ENCODE data around the gene NHLH1. TPM values are rescaled to one million over a fixed set of nuclear protein-coding genes. Genes with fewer than 3 reads are reported as not detected.

NHLH1 gene
- total RNA-seq, 2 experiments from 2014 or later = 0.08 TPM; not detected in 1

DNA sequence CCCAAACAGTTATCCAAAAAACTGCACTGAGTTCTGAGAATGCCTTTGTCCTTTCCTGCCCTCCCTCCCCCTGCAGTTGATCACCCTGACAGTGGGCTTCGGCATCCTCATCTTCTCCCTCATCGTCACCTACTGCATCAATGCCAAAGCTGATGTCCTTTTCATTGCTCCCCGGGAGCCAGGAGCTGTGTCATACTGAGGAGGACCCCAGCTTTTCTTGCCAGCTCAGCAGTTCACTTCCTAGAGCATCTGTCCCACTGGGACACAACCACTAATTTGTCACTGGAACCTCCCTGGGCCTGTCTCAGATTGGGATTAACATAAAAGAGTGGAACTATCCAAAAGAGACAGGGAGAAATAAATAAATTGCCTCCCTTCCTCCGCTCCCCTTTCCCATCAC is 8.8 kb upstream of the NHLH1 start:
- H3K27me3 Mint-ChIP-seq = no peaks in the 10 kb centered on the region
- DNase-seq (no peak), ATAC-seq (ENCODE audit: poor library complexity) (no peak)
- no peaks in the 10 kb centered on the region for H3K9me3 Mint-ChIP-seq
- no peak overlapping the region for H3K4me3 Mint-ChIP-seq
- H3K36me3 ChIP-seq (ENCODE audit: insufficient read depth, low read length) = peaks cover 66% of the 10 kb centered on the region
- H3K4me1 ChIP-seq (ENCODE audit: insufficient read depth, low read length) = no peaks in the 10 kb centered on the region
- no peak overlapping the region for H3K27ac Mint-ChIP-seq
- H3K4me3 ChIP-seq (ENCODE audit: low read length) = no peak overlapping the region
- POLR2A ChIA-PET = no interaction called here
- H3K27ac ChIP-seq (ENCODE audit: low read depth in 1 of 2, low read length in 2 of 2) = no peak overlapping the region
- intact Hi-C loops (cut with DNase I, micrococcal nuclease) = no loop called here
- H3K27me3 ChIP-seq (ENCODE audit: control insufficient read depth in 1 of 2, insufficient read depth in 2 of 2, low read length in 2 of 2) = no peaks in the 10 kb centered on the region
- no peaks in the 10 kb centered on the region for H3K9me3 ChIP-seq (ENCODE audit: control insufficient read depth in 1 of 2, insufficient read depth in 1 of 2, low read length in 2 of 2)
- no peaks in the 10 kb centered on the region for H3K4me1 Mint-ChIP-seq (ENCODE audit: low read depth)
- CTCF ChIA-PET = interaction anchor here (0.5 kb wide), 1 partner anchor 632 kb away, joined by 3 read pairs; no protein-coding TSS in a partner anchor
- peaks cover 78% of the 10 kb centered on the region for H3K36me3 Mint-ChIP-seq (ENCODE audit: low read depth)
- TF ChIP-seq, protein P1, sequence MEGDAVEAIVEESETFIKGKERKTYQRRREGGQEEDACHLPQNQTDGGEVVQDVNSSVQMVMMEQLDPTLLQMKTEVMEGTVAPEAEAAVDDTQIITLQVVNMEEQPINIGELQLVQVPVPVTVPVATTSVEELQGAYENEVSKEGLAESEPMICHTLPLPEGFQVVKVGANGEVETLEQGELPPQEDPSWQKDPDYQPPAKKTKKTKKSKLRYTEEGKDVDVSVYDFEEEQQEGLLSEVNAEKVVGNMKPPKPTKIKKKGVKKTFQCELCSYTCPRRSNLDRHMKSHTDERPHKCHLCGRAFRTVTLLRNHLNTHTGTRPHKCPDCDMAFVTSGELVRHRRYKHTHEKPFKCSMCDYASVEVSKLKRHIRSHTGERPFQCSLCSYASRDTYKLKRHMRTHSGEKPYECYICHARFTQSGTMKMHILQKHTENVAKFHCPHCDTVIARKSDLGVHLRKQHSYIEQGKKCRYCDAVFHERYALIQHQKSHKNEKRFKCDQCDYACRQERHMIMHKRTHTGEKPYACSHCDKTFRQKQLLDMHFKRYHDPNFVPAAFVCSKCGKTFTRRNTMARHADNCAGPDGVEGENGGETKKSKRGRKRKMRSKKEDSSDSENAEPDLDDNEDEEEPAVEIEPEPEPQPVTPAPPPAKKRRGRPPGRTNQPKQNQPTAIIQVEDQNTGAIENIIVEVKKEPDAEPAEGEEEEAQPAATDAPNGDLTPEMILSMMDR (IDR thresholded peaks at IDR 0.05) = no peak

DNA sequence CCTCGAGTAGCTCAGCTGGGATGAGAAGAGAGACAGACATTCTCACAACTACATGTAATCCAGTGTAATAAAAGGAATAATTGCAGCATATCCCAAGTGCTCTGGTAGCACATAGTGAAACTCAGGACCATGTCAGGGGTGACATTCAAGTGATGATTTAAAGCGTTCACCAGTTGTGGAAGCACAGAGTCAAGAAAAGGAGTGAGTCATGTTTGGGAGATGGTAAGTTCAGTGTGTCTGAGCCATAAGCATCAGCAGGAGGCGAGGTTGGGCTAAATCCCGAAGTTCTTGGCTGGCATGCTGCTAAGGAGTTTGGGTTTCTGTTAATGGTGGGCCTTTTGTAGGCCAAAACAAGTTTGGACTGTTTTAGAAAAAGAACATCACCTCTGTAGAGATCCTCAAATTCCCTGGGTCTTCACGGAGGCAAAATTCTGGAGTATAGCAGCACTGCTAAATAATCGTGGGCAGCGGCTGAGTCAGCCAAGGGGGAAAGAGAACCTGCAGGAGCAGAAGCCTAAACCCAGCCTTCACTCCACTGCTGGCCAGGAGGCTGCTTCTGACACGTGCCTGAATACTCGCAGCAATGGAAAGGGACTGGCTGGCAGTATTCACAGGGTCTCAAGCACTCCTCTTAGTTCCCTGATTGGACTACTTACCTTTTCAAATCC is 7.2 kb upstream of the NHLH1 start:
- H3K36me3 Mint-ChIP-seq (ENCODE audit: low read depth) = peaks cover 62% of the 10 kb centered on the region

DNA sequence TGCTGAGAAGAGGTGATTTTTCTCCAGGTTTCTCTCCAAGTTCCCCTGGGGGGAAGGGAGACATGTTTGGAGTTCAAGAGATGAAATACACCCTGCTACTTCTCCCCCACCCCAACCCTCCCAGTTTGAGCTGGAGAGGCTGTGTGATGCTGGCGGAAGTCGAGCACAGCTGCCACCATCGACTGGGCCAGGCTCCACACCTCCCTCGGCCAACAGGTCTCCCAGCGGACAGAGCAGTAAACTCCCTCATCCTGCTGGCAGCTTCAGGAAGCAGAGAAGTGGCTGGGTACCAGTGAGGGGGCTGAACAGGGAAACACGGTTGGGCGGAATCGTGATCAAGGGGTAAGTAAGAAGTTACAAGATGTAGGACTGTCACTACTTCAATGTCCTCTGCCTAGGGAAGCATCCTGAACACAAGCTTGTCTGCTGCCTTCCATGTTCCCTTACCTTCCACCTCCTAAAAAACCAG is 6.6 kb upstream of the NHLH1 start:
- Mint-ChIP-seq H3K27ac (no peak overlapping the region), H3K4me3 (no peak overlapping the region), H3K4me1 (ENCODE audit: low read depth) (no peaks in the 10 kb centered on the region), H3K27me3 (no peaks in the 10 kb centered on the region), H3K36me3 (ENCODE audit: low read depth) (peaks cover 56% of the 10 kb centered on the region), H3K9me3 (no peaks in the 10 kb centered on the region)
- Histone ChIP-seq H3K4me3 (ENCODE audit: low read length) (no peak overlapping the region), H3K36me3 (ENCODE audit: insufficient read depth, low read length) (peaks cover 44% of the 10 kb centered on the region), H3K4me1 (ENCODE audit: insufficient read depth, low read length) (no peaks in the 10 kb centered on the region), H3K9me3 (ENCODE audit: control insufficient read depth in 1 of 2, insufficient read depth in 1 of 2, low read length in 2 of 2) (no peaks in the 10 kb centered on the region), H3K27ac (ENCODE audit: low read depth in 1 of 2, low read length in 2 of 2) (no peak overlapping the region), H3K27me3 (ENCODE audit: control insufficient read depth in 1 of 2, insufficient read depth in 2 of 2, low read length in 2 of 2) (no peaks in the 10 kb centered on the region)
- ChIA-PET POLR2A (no interaction called here), CTCF (interaction anchor here (0.7 kb wide), 1 partner anchor 247 kb away, joined by 3 read pairs; no protein-coding TSS in a partner anchor)
- ATAC-seq (ENCODE audit: poor library complexity) = no peak
- intact Hi-C loops (cut with DNase I, micrococcal nuclease) = no loop called here
- DNase-seq = no peak
- TF ChIP-seq, protein P1 (IDR thresholded peaks at IDR 0.05) = no peak

More for the DNA sequence above, 7.2 kb upstream of the NHLH1 start:
- ATAC-seq (ENCODE audit: poor library complexity) (no peak), DNase-seq (no peak)
- Mint-ChIP-seq H3K27me3 (no peaks in the 10 kb centered on the region), H3K27ac (no peak overlapping the region), H3K9me3 (no peaks in the 10 kb centered on the region), H3K4me1 (ENCODE audit: low read depth) (no peaks in the 10 kb centered on the region), H3K4me3 (no peak overlapping the region)
- Histone ChIP-seq H3K9me3 (ENCODE audit: control insufficient read depth in 1 of 2, insufficient read depth in 1 of 2, low read length in 2 of 2) (no peaks in the 10 kb centered on the region), H3K27me3 (ENCODE audit: control insufficient read depth in 1 of 2, insufficient read depth in 2 of 2, low read length in 2 of 2) (no peaks in the 10 kb centered on the region), H3K36me3 (ENCODE audit: insufficient read depth, low read length) (peaks cover 49% of the 10 kb centered on the region), H3K4me1 (ENCODE audit: insufficient read depth, low read length) (no peaks in the 10 kb centered on the region), H3K27ac (ENCODE audit: low read depth in 1 of 2, low read length in 2 of 2) (no peak overlapping the region), H3K4me3 (ENCODE audit: low read length) (no peak overlapping the region)
- POLR2A ChIA-PET = no interaction called here
- TF ChIP-seq, protein P1 (IDR thresholded peaks at IDR 0.05) = no peak
- intact Hi-C loops (cut with DNase I, micrococcal nuclease) = no loop called here
- CTCF ChIA-PET = no interaction called here

Measured in CD4-positive, alpha-beta T cell (primary cell).